ENCODE results near the gene FBL. TPM values are rescaled to one million over a fixed set of nuclear protein-coding genes. Genes with fewer than 3 reads are reported as not detected.
A peak's percentile ranks its signal among the peaks of the same experiment; 100 is the strongest.

The FBL gene
- polyA plus RNA-seq, 2 of the 4 experiments (the other 2 are of a cell fraction) = 716 to 1,141 TPM

DNA sequence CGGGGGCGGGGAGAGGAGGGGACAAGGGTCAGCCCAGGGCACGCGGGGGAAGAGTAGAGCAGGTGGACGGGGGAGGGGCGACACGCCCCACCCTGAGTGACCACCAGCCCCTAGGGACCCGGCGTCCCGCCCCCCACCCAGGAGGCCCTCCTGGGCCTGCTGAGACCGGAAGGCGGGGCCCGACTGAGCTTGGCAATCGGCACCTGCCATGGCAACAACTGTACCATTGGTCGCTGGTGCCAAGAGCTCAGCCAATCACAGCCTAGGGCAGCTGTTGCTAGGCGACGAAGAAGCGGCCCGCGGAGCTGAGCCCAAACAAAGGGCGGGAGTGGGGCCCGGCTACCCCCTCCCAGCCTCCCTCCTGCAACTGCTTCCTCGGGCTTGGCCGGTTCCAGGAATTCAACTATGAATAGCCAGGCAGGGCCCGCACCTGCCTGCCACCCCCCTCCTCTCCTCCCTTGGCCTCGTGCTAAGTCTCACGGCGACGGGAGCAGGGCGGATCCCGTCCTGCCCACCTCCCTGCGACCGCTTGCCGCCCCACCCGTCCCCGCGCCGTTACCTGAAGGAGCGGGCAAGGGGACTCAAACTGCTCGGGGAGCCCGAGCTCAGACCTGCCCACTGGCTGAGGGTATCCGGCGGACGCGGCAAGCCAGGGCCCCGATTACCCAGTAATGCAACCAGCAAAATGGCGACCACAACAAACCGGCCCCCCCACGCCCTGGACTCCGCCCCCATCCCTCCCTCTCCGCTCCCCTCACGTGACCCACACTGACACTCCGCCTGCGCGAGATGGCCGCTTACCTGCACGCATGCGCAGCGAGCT is 12.5 kb downstream of the FBL start, which contains the start of gene DYRK1B (continued):
- TF ChIP-seq, protein P1, sequence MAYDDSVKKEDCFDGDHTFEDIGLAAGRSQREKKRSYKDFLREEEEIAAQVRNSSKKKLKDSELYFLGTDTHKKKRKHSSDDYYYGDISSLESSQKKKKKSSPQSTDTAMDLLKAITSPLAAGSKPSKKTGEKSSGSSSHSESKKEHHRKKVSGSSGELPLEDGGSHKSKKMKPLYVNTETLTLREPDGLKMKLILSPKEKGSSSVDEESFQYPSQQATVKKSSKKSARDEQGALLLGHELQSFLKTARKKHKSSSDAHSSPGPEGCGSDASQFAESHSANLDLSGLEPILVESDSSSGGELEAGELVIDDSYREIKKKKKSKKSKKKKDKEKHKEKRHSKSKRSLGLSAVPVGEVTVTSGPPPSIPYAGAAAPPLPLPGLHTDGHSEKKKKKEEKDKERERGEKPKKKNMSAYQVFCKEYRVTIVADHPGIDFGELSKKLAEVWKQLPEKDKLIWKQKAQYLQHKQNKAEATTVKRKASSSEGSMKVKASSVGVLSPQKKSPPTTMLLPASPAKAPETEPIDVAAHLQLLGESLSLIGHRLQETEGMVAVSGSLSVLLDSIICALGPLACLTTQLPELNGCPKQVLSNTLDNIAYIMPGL (CRISPR knock-in tag; IDR thresholded peaks at IDR 0.05; ENCODE audit: borderline replicate concordance) = peak; percentile 77; the same call in 1 of the 2 replicates
- TF ChIP-seq, protein P2, sequence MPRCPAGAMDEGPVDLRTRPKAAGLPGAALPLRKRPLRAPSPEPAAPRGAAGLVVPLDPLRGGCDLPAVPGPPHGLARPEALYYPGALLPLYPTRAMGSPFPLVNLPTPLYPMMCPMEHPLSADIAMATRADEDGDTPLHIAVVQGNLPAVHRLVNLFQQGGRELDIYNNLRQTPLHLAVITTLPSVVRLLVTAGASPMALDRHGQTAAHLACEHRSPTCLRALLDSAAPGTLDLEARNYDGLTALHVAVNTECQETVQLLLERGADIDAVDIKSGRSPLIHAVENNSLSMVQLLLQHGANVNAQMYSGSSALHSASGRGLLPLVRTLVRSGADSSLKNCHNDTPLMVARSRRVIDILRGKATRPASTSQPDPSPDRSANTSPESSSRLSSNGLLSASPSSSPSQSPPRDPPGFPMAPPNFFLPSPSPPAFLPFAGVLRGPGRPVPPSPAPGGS (IDR thresholded peaks at IDR 0.05) = peak; percentile 68; the same call in 2 of the 3 replicates
- no peak for TF ChIP-seq NFE2L2 (conservative IDR thresholded peaks at IDR 0.05; ENCODE audit: low read length)
- peak; percentile 84 for TF ChIP-seq MAZ (IDR thresholded peaks at IDR 0.05; ENCODE audit: borderline replicate concordance, low read depth, low read length)
- TF ChIP-seq SREBF2 (IDR thresholded peaks at IDR 0.05) = no peak
- peak; percentile 97 for TF ChIP-seq TP53 (CRISPR knock-in tag; IDR thresholded peaks at IDR 0.05)
- TF ChIP-seq, protein P3, sequence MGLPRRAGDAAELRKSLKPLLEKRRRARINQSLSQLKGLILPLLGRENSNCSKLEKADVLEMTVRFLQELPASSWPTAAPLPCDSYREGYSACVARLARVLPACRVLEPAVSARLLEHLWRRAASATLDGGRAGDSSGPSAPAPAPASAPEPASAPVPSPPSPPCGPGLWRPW (IDR thresholded peaks at IDR 0.05) = no peak
- TF ChIP-seq CBX8 (IDR thresholded peaks at IDR 0.05) = no peak
- TF ChIP-seq RAD21 (conservative IDR thresholded peaks at IDR 0.05 in 1 of 2, IDR thresholded peaks at IDR 0.05 in 1 of 2) = no peak
- TF ChIP-seq, protein P4, sequence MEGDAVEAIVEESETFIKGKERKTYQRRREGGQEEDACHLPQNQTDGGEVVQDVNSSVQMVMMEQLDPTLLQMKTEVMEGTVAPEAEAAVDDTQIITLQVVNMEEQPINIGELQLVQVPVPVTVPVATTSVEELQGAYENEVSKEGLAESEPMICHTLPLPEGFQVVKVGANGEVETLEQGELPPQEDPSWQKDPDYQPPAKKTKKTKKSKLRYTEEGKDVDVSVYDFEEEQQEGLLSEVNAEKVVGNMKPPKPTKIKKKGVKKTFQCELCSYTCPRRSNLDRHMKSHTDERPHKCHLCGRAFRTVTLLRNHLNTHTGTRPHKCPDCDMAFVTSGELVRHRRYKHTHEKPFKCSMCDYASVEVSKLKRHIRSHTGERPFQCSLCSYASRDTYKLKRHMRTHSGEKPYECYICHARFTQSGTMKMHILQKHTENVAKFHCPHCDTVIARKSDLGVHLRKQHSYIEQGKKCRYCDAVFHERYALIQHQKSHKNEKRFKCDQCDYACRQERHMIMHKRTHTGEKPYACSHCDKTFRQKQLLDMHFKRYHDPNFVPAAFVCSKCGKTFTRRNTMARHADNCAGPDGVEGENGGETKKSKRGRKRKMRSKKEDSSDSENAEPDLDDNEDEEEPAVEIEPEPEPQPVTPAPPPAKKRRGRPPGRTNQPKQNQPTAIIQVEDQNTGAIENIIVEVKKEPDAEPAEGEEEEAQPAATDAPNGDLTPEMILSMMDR (IDR thresholded peaks at IDR 0.05) = no peak
- TF ChIP-seq, protein P5, sequence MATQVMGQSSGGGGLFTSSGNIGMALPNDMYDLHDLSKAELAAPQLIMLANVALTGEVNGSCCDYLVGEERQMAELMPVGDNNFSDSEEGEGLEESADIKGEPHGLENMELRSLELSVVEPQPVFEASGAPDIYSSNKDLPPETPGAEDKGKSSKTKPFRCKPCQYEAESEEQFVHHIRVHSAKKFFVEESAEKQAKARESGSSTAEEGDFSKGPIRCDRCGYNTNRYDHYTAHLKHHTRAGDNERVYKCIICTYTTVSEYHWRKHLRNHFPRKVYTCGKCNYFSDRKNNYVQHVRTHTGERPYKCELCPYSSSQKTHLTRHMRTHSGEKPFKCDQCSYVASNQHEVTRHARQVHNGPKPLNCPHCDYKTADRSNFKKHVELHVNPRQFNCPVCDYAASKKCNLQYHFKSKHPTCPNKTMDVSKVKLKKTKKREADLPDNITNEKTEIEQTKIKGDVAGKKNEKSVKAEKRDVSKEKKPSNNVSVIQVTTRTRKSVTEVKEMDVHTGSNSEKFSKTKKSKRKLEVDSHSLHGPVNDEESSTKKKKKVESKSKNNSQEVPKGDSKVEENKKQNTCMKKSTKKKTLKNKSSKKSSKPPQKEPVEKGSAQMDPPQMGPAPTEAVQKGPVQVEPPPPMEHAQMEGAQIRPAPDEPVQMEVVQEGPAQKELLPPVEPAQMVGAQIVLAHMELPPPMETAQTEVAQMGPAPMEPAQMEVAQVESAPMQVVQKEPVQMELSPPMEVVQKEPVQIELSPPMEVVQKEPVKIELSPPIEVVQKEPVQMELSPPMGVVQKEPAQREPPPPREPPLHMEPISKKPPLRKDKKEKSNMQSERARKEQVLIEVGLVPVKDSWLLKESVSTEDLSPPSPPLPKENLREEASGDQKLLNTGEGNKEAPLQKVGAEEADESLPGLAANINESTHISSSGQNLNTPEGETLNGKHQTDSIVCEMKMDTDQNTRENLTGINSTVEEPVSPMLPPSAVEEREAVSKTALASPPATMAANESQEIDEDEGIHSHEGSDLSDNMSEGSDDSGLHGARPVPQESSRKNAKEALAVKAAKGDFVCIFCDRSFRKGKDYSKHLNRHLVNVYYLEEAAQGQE (IDR thresholded peaks at IDR 0.05) = no peak; the same call in 1 of the 2 replicates
- 0 out of 2 replicates have a peak, but pooled peaks have one; percentile 65 for TF ChIP-seq HDAC2 (IDR thresholded peaks at IDR 0.05)
- no peak for TF ChIP-seq ZNF302 (CRISPR knock-in tag; IDR thresholded peaks at IDR 0.05)
- TF ChIP-seq RARB (CRISPR knock-in tag; IDR thresholded peaks at IDR 0.05) = peak; percentile 92; the same call in 1 of the 2 replicates
- no peak; the same call in 2 of the 3 replicates for TF ChIP-seq SMC3 (IDR thresholded peaks at IDR 0.05)
- TF ChIP-seq RFX5 (IDR thresholded peaks at IDR 0.05) = peak; percentile 98
- TF ChIP-seq RCOR1 (IDR thresholded peaks at IDR 0.05; ENCODE audit: low read depth, low read length) = no peak
- TF ChIP-seq, protein P6, sequence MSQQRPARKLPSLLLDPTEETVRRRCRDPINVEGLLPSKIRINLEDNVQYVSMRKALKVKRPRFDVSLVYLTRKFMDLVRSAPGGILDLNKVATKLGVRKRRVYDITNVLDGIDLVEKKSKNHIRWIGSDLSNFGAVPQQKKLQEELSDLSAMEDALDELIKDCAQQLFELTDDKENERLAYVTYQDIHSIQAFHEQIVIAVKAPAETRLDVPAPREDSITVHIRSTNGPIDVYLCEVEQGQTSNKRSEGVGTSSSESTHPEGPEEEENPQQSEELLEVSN (IDR thresholded peaks at IDR 0.05; ENCODE audit: borderline replicate concordance, low read depth) = peak; percentile 68; the same call in 1 of the 2 replicates

Data from A549 (cell line).